ENCODE data around the gene PSG5.
"Not testable (repeated sequence)": the region's sequence is repeated elsewhere in the genome, so short reads cannot be mapped to it uniquely, and the experiment has no call there.

The PSG5 gene

GRCh38 chr19:43186311-43186935 lies at the start of gene PSG5:
Gene PSG5, minus strand, starts transcription at chr19:43186536. Its CDS starts 131 bp downstream, at chr19:43186405.
- H3K9me3 ChIP-seq (ENCODE audit: severe bottlenecking); H3K36me3 ChIP-seq; H3K27me3 ChIP-seq (ENCODE audit: insufficient read depth, low read depth, severe bottlenecking); H3K27ac ChIP-seq; DNase-seq; H3K4me3 ChIP-seq (ENCODE audit: low read depth, low read length): not testable (repeated sequence)

DNA sequence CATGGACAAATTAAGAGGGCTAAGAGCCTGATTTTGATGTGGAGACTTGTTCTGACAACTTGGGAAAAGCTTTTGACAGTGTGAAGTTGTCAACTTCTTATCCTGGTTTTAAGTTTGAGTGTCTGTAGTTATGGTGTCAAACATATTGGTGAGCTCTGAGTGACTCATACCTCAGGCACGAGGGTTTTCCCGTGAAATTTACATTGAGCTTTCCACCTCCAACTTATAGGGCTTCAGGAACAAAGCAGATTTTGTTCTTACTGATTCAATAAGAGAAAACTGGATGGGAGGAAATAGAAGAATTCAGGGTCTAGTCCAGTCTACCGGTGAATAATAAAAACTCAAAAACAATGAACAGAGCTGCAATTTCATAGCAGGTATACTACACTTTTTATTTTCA lies 49.4 kb upstream of the PSG5 start:
- not testable (repeated sequence) for H3K36me3 ChIP-seq; DNase-seq; H3K9me3 ChIP-seq (ENCODE audit: severe bottlenecking); H3K27me3 ChIP-seq (ENCODE audit: insufficient read depth, low read depth, severe bottlenecking); H3K4me3 ChIP-seq (ENCODE audit: low read depth, low read length); H3K27ac ChIP-seq

DNA sequence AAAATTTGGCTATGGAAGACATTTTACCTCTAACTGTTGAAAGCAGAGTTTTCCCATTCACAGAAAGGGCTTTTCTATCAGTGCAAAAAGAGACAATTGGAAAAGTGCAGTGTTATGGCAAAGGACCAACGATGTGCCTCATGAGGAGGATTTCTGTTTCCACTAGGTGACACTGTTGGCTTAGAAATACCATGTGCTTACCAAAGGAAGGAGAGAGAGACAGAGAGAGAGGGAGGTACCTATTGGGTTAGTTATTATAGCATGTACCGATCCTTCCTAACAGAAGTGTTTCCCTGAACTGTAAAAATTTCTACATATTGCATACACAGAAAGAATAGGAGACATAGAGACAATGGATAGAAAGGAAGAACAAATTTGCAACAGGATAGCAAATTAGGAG lies 43.0 kb upstream of the PSG5 start:
- Histone ChIP-seq H3K36me3 (no peaks in the 10 kb centered on the region), H3K4me3 (ENCODE audit: low read depth, low read length) (no peak overlapping the region), H3K9me3 (ENCODE audit: severe bottlenecking) (peaks cover 33% of the 10 kb centered on the region), H3K27ac (no peak overlapping the region), H3K27me3 (ENCODE audit: insufficient read depth, low read depth, severe bottlenecking) (no peaks in the 10 kb centered on the region)
- no peak for DNase-seq
- TF ChIP-seq, protein P1, sequence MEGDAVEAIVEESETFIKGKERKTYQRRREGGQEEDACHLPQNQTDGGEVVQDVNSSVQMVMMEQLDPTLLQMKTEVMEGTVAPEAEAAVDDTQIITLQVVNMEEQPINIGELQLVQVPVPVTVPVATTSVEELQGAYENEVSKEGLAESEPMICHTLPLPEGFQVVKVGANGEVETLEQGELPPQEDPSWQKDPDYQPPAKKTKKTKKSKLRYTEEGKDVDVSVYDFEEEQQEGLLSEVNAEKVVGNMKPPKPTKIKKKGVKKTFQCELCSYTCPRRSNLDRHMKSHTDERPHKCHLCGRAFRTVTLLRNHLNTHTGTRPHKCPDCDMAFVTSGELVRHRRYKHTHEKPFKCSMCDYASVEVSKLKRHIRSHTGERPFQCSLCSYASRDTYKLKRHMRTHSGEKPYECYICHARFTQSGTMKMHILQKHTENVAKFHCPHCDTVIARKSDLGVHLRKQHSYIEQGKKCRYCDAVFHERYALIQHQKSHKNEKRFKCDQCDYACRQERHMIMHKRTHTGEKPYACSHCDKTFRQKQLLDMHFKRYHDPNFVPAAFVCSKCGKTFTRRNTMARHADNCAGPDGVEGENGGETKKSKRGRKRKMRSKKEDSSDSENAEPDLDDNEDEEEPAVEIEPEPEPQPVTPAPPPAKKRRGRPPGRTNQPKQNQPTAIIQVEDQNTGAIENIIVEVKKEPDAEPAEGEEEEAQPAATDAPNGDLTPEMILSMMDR (IDR thresholded peaks at IDR 0.05; ENCODE audit: low read depth, low read length): peak; percentile 28; the same call in 1 of the 2 replicates

DNA sequence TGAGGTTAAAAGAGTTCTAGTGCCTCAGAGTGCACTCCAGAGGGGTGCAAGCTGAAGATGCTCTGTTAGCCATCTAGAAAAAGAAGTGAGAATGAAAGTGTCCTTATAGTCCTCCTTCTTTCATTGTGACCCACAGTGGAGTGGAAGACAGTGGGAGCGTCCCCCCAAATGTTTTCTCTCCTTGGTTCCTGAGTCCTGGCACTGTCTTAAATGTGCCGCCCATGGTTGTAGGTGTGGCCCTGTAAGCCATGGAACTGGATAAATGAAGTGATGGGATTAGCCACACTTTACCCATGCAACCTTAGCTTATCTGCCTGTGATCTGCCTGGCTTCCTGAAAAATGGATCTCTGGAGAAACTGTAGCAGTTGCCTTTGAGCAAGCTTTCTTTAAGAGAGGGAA lies 42.4 kb upstream of the PSG5 start:
- not testable (repeated sequence) for H3K27me3 ChIP-seq (ENCODE audit: insufficient read depth, low read depth, severe bottlenecking); H3K36me3 ChIP-seq; H3K4me3 ChIP-seq (ENCODE audit: low read depth, low read length); H3K27ac ChIP-seq
- DNase-seq: peak; percentile 24
- peaks cover 33% of the 10 kb centered on the region for H3K9me3 ChIP-seq (ENCODE audit: severe bottlenecking)

GRCh38 chr19:43226986-43227385 lies 40.6 kb upstream of the PSG5 start:
- H3K4me3 ChIP-seq (ENCODE audit: low read depth, low read length); H3K36me3 ChIP-seq; H3K27ac ChIP-seq; DNase-seq; H3K27me3 ChIP-seq (ENCODE audit: insufficient read depth, low read depth, severe bottlenecking): not testable (repeated sequence)
- peaks cover 33% of the 10 kb centered on the region for H3K9me3 ChIP-seq (ENCODE audit: severe bottlenecking)

GRCh38 chr19:43224855-43225253 lies 38.5 kb upstream of the PSG5 start:
- H3K27ac ChIP-seq: no peak overlapping the region
- DNase-seq: no peak
- no peaks in the 10 kb centered on the region for H3K36me3 ChIP-seq
- TF ChIP-seq, protein P1 (IDR thresholded peaks at IDR 0.05; ENCODE audit: low read depth, low read length): no peak
- peaks cover 24% of the 10 kb centered on the region for H3K9me3 ChIP-seq (ENCODE audit: severe bottlenecking)
- no peaks in the 10 kb centered on the region for H3K27me3 ChIP-seq (ENCODE audit: insufficient read depth, low read depth, severe bottlenecking)
- H3K4me3 ChIP-seq (ENCODE audit: low read depth, low read length): no peak overlapping the region

- peaks cover 21% of the 10 kb centered on the region for H3K9me3 ChIP-seq (ENCODE audit: severe bottlenecking)
- not testable (repeated sequence) for H3K4me3 ChIP-seq (ENCODE audit: low read depth, low read length); H3K36me3 ChIP-seq; H3K27me3 ChIP-seq (ENCODE audit: insufficient read depth, low read depth, severe bottlenecking); DNase-seq; H3K27ac ChIP-seq
Observed at GRCh38 chr19:43224201-43224854, 38.0 kb upstream of the PSG5 start.

- not testable (repeated sequence) for DNase-seq; H3K27ac ChIP-seq; H3K27me3 ChIP-seq (ENCODE audit: insufficient read depth, low read depth, severe bottlenecking); H3K4me3 ChIP-seq (ENCODE audit: low read depth, low read length); H3K36me3 ChIP-seq; H3K9me3 ChIP-seq (ENCODE audit: severe bottlenecking)
Observed at GRCh38 chr19:43221891-43222290, 35.6 kb upstream of the PSG5 start.

- not testable (repeated sequence) for H3K27me3 ChIP-seq (ENCODE audit: insufficient read depth, low read depth, severe bottlenecking); H3K9me3 ChIP-seq (ENCODE audit: severe bottlenecking); DNase-seq; H3K36me3 ChIP-seq; H3K4me3 ChIP-seq (ENCODE audit: low read depth, low read length); H3K27ac ChIP-seq
Observed at GRCh38 chr19:43219136-43219535, 32.8 kb upstream of the PSG5 start.

GRCh38 chr19:43215881-43216280 lies 29.5 kb upstream of the PSG5 start:
- not testable (repeated sequence) for H3K4me3 ChIP-seq (ENCODE audit: low read depth, low read length); H3K9me3 ChIP-seq (ENCODE audit: severe bottlenecking); H3K27me3 ChIP-seq (ENCODE audit: insufficient read depth, low read depth, severe bottlenecking); H3K36me3 ChIP-seq; DNase-seq; H3K27ac ChIP-seq

Data from WERI-Rb-1 (cell line).